Endothelial cell of umbilical vein (primary cell): Measurements from ENCODE around the gene DCTD. TPM values are rescaled to one million over a fixed set of nuclear protein-coding genes. Genes with fewer than 3 reads are reported as not detected.

Experiments
- BruUV-seq: library from RNA; stranded (reverse); fragments of 400-500 nt; replicated peaks from 2 replicates; lab custom pipeline; 2021; lab: Mats Ljungman, UMichigan
- CTCF ChIA-PET: fragments of 300-600, 350-600 bp; sonication (Branson Sonifier 250); formaldehyde crosslinking; loops from one replicate; lab custom pipeline; 2021; ENCODE audit warnings: antibody characterized with exemption, inconsistent platforms; lab: Charles Lee
- POLR2A ChIA-PET: fragments of 300-600, 350-600 bp; sonication (Branson Sonifier 250); formaldehyde crosslinking; loops from one replicate; lab custom pipeline; 2021; ENCODE audit warnings: antibody characterized with exemption, inconsistent platforms; lab: Charles Lee
- DNase-seq: peaks from one replicate; pipeline ENCODE4 v3.0.0-alpha.2; 2011; ENCODE audit warnings: low read depth, low spot score
- FAIRE-seq: peaks from 2 replicates; lab custom pipeline; 2011; peaks lifted over from hg19 to GRCh38; lab: Jason Lieb, UNC
- H2AFZ ChIP-seq: 2 replicates; pipeline ENCODE4 v1.6.0; 2012; ENCODE audit warnings: low read depth, low read length, control low read depth, inconsistent platforms
- H3K27ac ChIP-seq: 2 replicates; pipeline ENCODE4 v1.5.1; 2011; ENCODE audit warnings: low read depth, mild to moderate bottlenecking, control low read depth, low read length, moderate library complexity; ENCODE audit not compliant: insufficient read depth
- H3K27me3 ChIP-seq, 2 experiments: 2 replicates each; pipeline versions ENCODE4 v1.6.0 to v1.6.1; 2011; ENCODE audit warnings: low read length in 2 of 2, mixed read lengths in 1 of 2; ENCODE audit not compliant: control insufficient read depth in 2 of 2, insufficient read depth in 2 of 2
- H3K36me3 ChIP-seq, 2 experiments: 2 replicates in 1 of 2; 3 replicates in 1 of 2; pipeline ENCODE4 v1.5.1; 2011; ENCODE audit warnings: low read length in 2 of 2, mild to moderate bottlenecking in 1 of 2, moderate library complexity in 1 of 2; ENCODE audit not compliant: control insufficient read depth in 2 of 2, insufficient read depth in 2 of 2; ENCODE audit errors: extremely low read depth in 1 of 2
- H3K4me1 ChIP-seq: 3 replicates; pipeline ENCODE4 v1.5.1; 2011; ENCODE audit warnings: mild to moderate bottlenecking, low read length; ENCODE audit not compliant: control insufficient read depth, insufficient read depth; ENCODE audit errors: extremely low read depth
- H3K4me2 ChIP-seq: 2 replicates; pipeline ENCODE4 v1.6.1; 2011; ENCODE audit warnings: low read length, control low read depth, mixed read lengths; ENCODE audit not compliant: insufficient read depth
- H3K4me3 ChIP-seq, 3 experiments: fragments of 200-600 bp in 1 of 3; sonication (generic), shearing (Covaris generic) in 1 of 3; replicated peaks in 1 of 3; 2 replicates each; pipeline ENCODE4 v1.5.1; 2011 to 2016; ENCODE audit warnings: control low read depth in 3 of 3, low read length in 3 of 3, mild to moderate bottlenecking in 2 of 3, inconsistent platforms in 1 of 3, low read depth in 1 of 3, moderate library complexity in 1 of 3; ENCODE audit not compliant: insufficient read depth in 1 of 3
- H3K79me2 ChIP-seq: 2 replicates; pipeline ENCODE4 v1.6.0; 2012; ENCODE audit warnings: low read length, inconsistent platforms; ENCODE audit not compliant: control insufficient read depth, insufficient read depth
- H3K9ac ChIP-seq: replicated peaks from 2 replicates; pipeline ENCODE3; 2011; ENCODE audit warnings: low read length, control low read depth; ENCODE audit not compliant: insufficient read depth; ENCODE audit errors: extremely low read depth
- H3K9me1 ChIP-seq: replicated peaks from 3 replicates; pipeline ENCODE4 v1.6.0; 2011; ENCODE audit warnings: mild to moderate bottlenecking, low read length; ENCODE audit not compliant: control insufficient read depth, insufficient read depth; ENCODE audit errors: extremely low read depth
- H3K9me3 ChIP-seq: replicated peaks from 2 replicates; pipeline ENCODE4 v1.5.1; 2012; ENCODE audit warnings: low read length, inconsistent platforms; ENCODE audit not compliant: control insufficient read depth, insufficient read depth
- H4K20me1 ChIP-seq: replicated peaks from 2 replicates; pipeline ENCODE3; 2011; ENCODE audit warnings: mild to moderate bottlenecking, low read length; ENCODE audit not compliant: control insufficient read depth, insufficient read depth; ENCODE audit errors: extremely low read depth
- CTCF ChIP-seq, 2 donors: IDR thresholded peaks; 1 replicate in 1 of 2; 2 replicates in 1 of 2; pipeline ENCODE4 v1.5.1; 2011; ENCODE audit warnings: low read length in 2 of 2, mild to moderate bottlenecking in 2 of 2, moderate library complexity in 2 of 2, control low read depth in 1 of 2, inconsistent platforms in 1 of 2, low read depth in 1 of 2; ENCODE audit not compliant: insufficient read depth in 1 of 2; ENCODE audit errors: extremely low read depth in 1 of 2
- EZH2 ChIP-seq: IDR thresholded peaks from 2 replicates; pipeline ENCODE4 v1.6.1; 2012; ENCODE audit warnings: borderline replicate concordance, low read depth, mild to moderate bottlenecking, moderate library complexity, low read length, inconsistent platforms; ENCODE audit not compliant: severe bottlenecking
- FOS ChIP-seq: IDR thresholded peaks from 2 replicates; pipeline ENCODE4 v1.6.1; 2011; ENCODE audit warnings: mild to moderate bottlenecking, low read length, moderate library complexity, borderline replicate concordance; ENCODE audit not compliant: insufficient read depth
- GATA2 ChIP-seq: IDR thresholded peaks from 2 replicates; pipeline ENCODE4 v1.7.0; 2011; ENCODE audit warnings: low read depth, mild to moderate bottlenecking, moderate library complexity, mixed read lengths, low read length; ENCODE audit not compliant: insufficient read length, insufficient read depth
- JUN ChIP-seq: IDR thresholded peaks from 2 replicates; pipeline ENCODE4 v1.6.1; 2011; ENCODE audit warnings: borderline replicate concordance, low read depth; ENCODE audit not compliant: insufficient read length, insufficient read depth
- MAX ChIP-seq: IDR thresholded peaks from 2 replicates; pipeline ENCODE4 v1.6.1; 2011; ENCODE audit not compliant: insufficient read depth, insufficient read length
- MYC ChIP-seq: IDR thresholded peaks from one replicate; pipeline ENCODE4 v1.6.1; 2011; ENCODE audit warnings: mild to moderate bottlenecking, low read depth, low read length
- POLR2A ChIP-seq: IDR thresholded peaks from 2 replicates; pipeline ENCODE4 v1.6.1; 2012; ENCODE audit warnings: low read depth, mild to moderate bottlenecking, control low read depth, low read length
- POLR2AphosphoS5 ChIP-seq: IDR thresholded peaks from 2 replicates; pipeline ENCODE4 v1.6.1; 2012; ENCODE audit warnings: low read depth, mild to moderate bottlenecking, control low read depth, low read length, moderate library complexity; ENCODE audit not compliant: insufficient read depth
- dilution Hi-C: fragments of 300-500 bp; cut with MboI; formaldehyde crosslinking; loops from one replicate; pipeline ENCODE4 v1.15.0; 2019; ENCODE audit warnings: low sequenced_read_pairs; ENCODE audit not compliant: extremely low pct_ligation_motif_present
- intact Hi-C: fragments of 100-400 bp; cut with micrococcal nuclease; formaldehyde crosslinking; loops from one replicate; pipeline ENCODE4 v1.10.0; 2022
- polyA plus RNA-seq, 4 experiments: library from polyadenylated mRNA; depleted of rRNA in 3 of 4; stranded (reverse) in 3 of 4; unstranded in 1 of 4; fragments of >200 nt; gene quantifications; 2 replicates each; pipeline versions ENCODE4 v1.2.1 to v1.2.3, GENCODE V29; 2011 to 2012; ENCODE audit warnings: missing spikeins in 1 of 4
- total RNA-seq: library from RNA; stranded (reverse); gene quantifications from 2 replicates; pipeline ENCODE4 v1.2.3, GENCODE V29; 2021

DCTD gene
- total and polyA plus RNA-seq, 2 donors (not counting 3 experiments of a cell fraction or from before 2014, with no cell fraction given): 105 to 111 TPM

- Histone ChIP-seq H3K4me1 (no peaks in the 10 kb centered on the region), H3K79me2 (no peaks in the 10 kb centered on the region), H3K27me3 (no peaks in the 10 kb centered on the region), H3K9me3 (no peaks in the 10 kb centered on the region), H3K27ac (no peak overlapping the region), H3K36me3 (no peaks in the 10 kb centered on the region), H2AFZ (no peak overlapping the region), H3K9me1 (no peaks in the 10 kb centered on the region), H3K4me2 (no peak overlapping the region), H3K4me3 (no peak overlapping the region), H3K9ac (no peak overlapping the region), H4K20me1 (no peaks in the 10 kb centered on the region)
- CTCF ChIA-PET: no interaction called here
- FAIRE-seq (no peak), DNase-seq (no peak)
- POLR2A ChIA-PET: no interaction called here
- BruUV-seq: no TSS peak
- intact Hi-C loops: no loop called here
- dilution Hi-C loops: no loop called here
- TF ChIP-seq JUN: no peak
- TF ChIP-seq FOS: no peak
- TF ChIP-seq POLR2AphosphoS5: no peak
- no peak for TF ChIP-seq MYC
- no peak for TF ChIP-seq POLR2A
- no peak for TF ChIP-seq CTCF (IDR thresholded peaks at IDR 0.05; ENCODE audit: extremely low read depth in 1 of 2, insufficient read depth in 1 of 2, low read depth in 1 of 2, low read length in 2 of 2)
- TF ChIP-seq EZH2: no peak
- no peak for TF ChIP-seq MAX
- no peak for TF ChIP-seq GATA2
Measured at GRCh38 chr4:182855312-182855711, 61.9 kb downstream of the DCTD start.
